GM12891 (cell line): ENCODE results near the gene LHFPL3.

ENCODE experiments used
- POLR2A ChIP-seq: IDR thresholded peaks from 2 replicates; pipeline ENCODE4 v1.6.1; 2011; ENCODE audit warnings: low read depth, low read length, control low read depth
- POLR2AphosphoS5 ChIP-seq: IDR thresholded peaks from 2 replicates; pipeline ENCODE4 v1.6.1; 2011; ENCODE audit warnings: low read depth, low read length, control low read depth
- POU2F2 ChIP-seq: IDR thresholded peaks from 2 replicates; pipeline ENCODE4 v1.6.1; 2011; ENCODE audit warnings: low read depth, mild to moderate bottlenecking, control low read depth, low read length, moderate library complexity
- TAF1 ChIP-seq: IDR thresholded peaks from 2 replicates; pipeline ENCODE4 v1.6.1; 2011; ENCODE audit warnings: low read depth, low read length, control low read depth

DNA sequence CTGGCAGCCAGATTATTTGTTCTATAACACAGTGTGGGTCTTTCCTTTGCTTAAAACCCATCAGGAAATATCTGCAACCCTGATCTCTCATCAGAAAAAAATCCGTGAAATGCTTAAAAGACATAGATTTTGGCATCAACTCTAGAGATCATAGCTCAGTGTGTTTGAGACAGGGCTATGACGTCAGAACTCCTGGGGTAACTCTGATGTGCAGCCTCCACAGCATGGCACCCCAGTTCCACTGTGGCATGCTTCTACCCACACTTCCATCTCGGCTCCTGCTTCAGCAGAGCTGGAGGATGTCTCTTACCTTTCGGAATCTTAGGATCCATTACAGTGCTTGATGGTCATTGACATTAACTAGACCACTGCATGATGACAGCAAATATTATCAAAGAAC is 205.7 kb downstream of the LHFPL3 start:
- TF ChIP-seq POLR2A (no peak), POLR2AphosphoS5 (no peak), POU2F2 (no peak), TAF1 (no peak)
